ENCODE results near the gene MAPK8IP1.
A peak's percentile ranks its signal among the peaks of the same experiment; 100 is the strongest.
"Not testable (repeated sequence)": the region's sequence is repeated elsewhere in the genome, so short reads cannot be mapped to it uniquely, and the experiment has no call there.

Gene MAPK8IP1

GRCh38 chr11:45885274-45885920 lies at the start of gene MAPK8IP1:
Gene MAPK8IP1, plus strand, starts transcription at chr11:45885651. Its CDS starts 170 bp downstream, at chr11:45885821.
- no peak for DNase-seq

GRCh38 chr11:45839204-45839603 lies 46.2 kb upstream of the MAPK8IP1 start:
- no peak for DNase-seq

GRCh38 chr11:45840251-45840650 lies 45.2 kb upstream of the MAPK8IP1 start:
- DNase-seq, result not testable (repeated sequence)

GRCh38 chr11:45843158-45843924 lies 42.1 kb upstream of the MAPK8IP1 start:
- peak; percentile 64 for DNase-seq

- DNase-seq, result no peak
Measured at GRCh38 chr11:45844822-45845578, 40.5 kb upstream of the MAPK8IP1 start.

- no peak for DNase-seq
Measured at GRCh38 chr11:45846174-45846675, 39.2 kb upstream of the MAPK8IP1 start.

- peak; percentile 88 for DNase-seq
Measured at GRCh38 chr11:45846974-45847910, 38.2 kb upstream of the MAPK8IP1 start, which contains the start of gene CRY2. Gene CRY2, plus strand, starts transcription at chr11:45847475. Its CDS starts 16 bp downstream, at chr11:45847491.

GRCh38 chr11:45847911-45848316 lies 37.5 kb upstream of the MAPK8IP1 start:
- DNase-seq, result no peak

GRCh38 chr11:45848654-45849081 lies 36.8 kb upstream of the MAPK8IP1 start:
- DNase-seq, result no peak

- DNase-seq, result no peak
Measured at GRCh38 chr11:45850446-45850845, 35.0 kb upstream of the MAPK8IP1 start.

- DNase-seq, result no peak
Measured at GRCh38 chr11:45851228-45851627, 34.2 kb upstream of the MAPK8IP1 start.

- no peak for DNase-seq
Measured at GRCh38 chr11:45852018-45852711, 33.3 kb upstream of the MAPK8IP1 start.

GRCh38 chr11:45852712-45853101 lies 32.7 kb upstream of the MAPK8IP1 start:
- no peak for DNase-seq

- DNase-seq, result no peak
Measured at GRCh38 chr11:45853332-45854219, 31.9 kb upstream of the MAPK8IP1 start.

- no peak for DNase-seq
Measured at GRCh38 chr11:45855308-45855707, 30.1 kb upstream of the MAPK8IP1 start.

- no peak for DNase-seq
Measured at GRCh38 chr11:45856044-45856468, 29.4 kb upstream of the MAPK8IP1 start.

- DNase-seq, result no peak
Measured at GRCh38 chr11:45857961-45858474, 27.4 kb upstream of the MAPK8IP1 start.

- DNase-seq, result no peak
Measured at GRCh38 chr11:45858751-45859398, 26.6 kb upstream of the MAPK8IP1 start.

GRCh38 chr11:45859661-45860140 lies 25.8 kb upstream of the MAPK8IP1 start:
- peak; percentile 81 for DNase-seq
